HepG2 (cell line): ENCODE data around the gene TACC3. TPM values are rescaled to one million over a fixed set of nuclear protein-coding genes. Genes with fewer than 3 reads are reported as not detected.

ENCODE experiments used
- AKAP8 ChIP-seq: sonication (generic); formaldehyde crosslinking; IDR thresholded peaks from 2 replicates; pipeline ENCODE4 v1.5.1; 2020; ENCODE audit warnings: mild to moderate bottlenecking, missing genetic modification reagents
- CBFB ChIP-seq: sonication (generic); formaldehyde crosslinking; IDR thresholded peaks from 2 replicates; pipeline ENCODE4 v1.4.0; 2020; ENCODE audit warnings: missing genetic modification reagents
- CCAR2 ChIP-seq: fragments of 200-400 bp; formaldehyde crosslinking; optimal IDR thresholded peaks from 2 replicates; pipeline ENCODE3; 2018; ENCODE audit warnings: low read depth, mild to moderate bottlenecking, low read length, moderate library complexity
- GATAD1 ChIP-seq: IDR thresholded peaks from 2 replicates; pipeline ENCODE4 v1.6.1; 2016; ENCODE audit warnings: missing genetic modification reagents, missing compliant biosample characterization
- GFI1 ChIP-seq: sonication (generic); formaldehyde crosslinking; IDR thresholded peaks from 2 replicates; pipeline ENCODE4 v1.5.0; 2020; ENCODE audit warnings: missing genetic modification reagents, mild to moderate bottlenecking, borderline replicate concordance
- KLF6 ChIP-seq: IDR thresholded peaks from 2 replicates; pipeline ENCODE4 v1.8.0; 2016; ENCODE audit warnings: missing biosample characterization, missing genetic modification reagents
- MAF1 ChIP-seq: sonication (generic); formaldehyde crosslinking; IDR thresholded peaks from 2 replicates; pipeline ENCODE4 v1.5.0; 2020; ENCODE audit warnings: missing genetic modification reagents, borderline replicate concordance
- PHF21A ChIP-seq: sonication (generic); formaldehyde crosslinking; IDR thresholded peaks from 2 replicates; pipeline ENCODE4 v1.5.0; 2020; ENCODE audit warnings: mild to moderate bottlenecking, missing genetic modification reagents
- RARA ChIP-seq: IDR thresholded peaks from 2 replicates; pipeline ENCODE4 v1.6.1; 2016; ENCODE audit warnings: missing genetic modification reagents, missing compliant biosample characterization
- RFX3 ChIP-seq: IDR thresholded peaks from 2 replicates; pipeline ENCODE4 v1.6.1; 2016; ENCODE audit warnings: missing biosample characterization, missing genetic modification reagents
- SMARCE1 ChIP-seq: fragments of 450-650 bp; IDR thresholded peaks from 2 replicates; pipeline ENCODE4 v1.6.1; 2017; ENCODE audit warnings: borderline replicate concordance
- ZNF138 ChIP-seq: sonication (generic); formaldehyde crosslinking; IDR thresholded peaks from 2 replicates; pipeline ENCODE4 v1.5.0; 2020; ENCODE audit warnings: mild to moderate bottlenecking, low read depth, missing genetic modification reagents
- ZNF256 ChIP-seq: sonication (generic); formaldehyde crosslinking; conservative IDR thresholded peaks from 2 replicates; pipeline ENCODE4 v1.4.0; 2020; ENCODE audit warnings: missing genetic modification reagents
- ZNF260 ChIP-seq: sonication (generic); formaldehyde crosslinking; IDR thresholded peaks from 2 replicates; pipeline ENCODE4 v1.4.0; 2020; ENCODE audit warnings: missing genetic modification reagents, low read depth, mild to moderate bottlenecking, borderline replicate concordance
- ZNF382 ChIP-seq: sonication (generic); formaldehyde crosslinking; IDR thresholded peaks from 2 replicates; pipeline ENCODE4 v1.5.0; 2020; ENCODE audit warnings: missing genetic modification reagents, mild to moderate bottlenecking, borderline replicate concordance
- ZNF501 ChIP-seq: sonication (generic); formaldehyde crosslinking; IDR thresholded peaks from 2 replicates; pipeline ENCODE4 v1.5.1; 2020; ENCODE audit warnings: mild to moderate bottlenecking, moderate library complexity, missing genetic modification reagents
- ZNF564 ChIP-seq: sonication (generic); formaldehyde crosslinking; IDR thresholded peaks from 2 replicates; pipeline ENCODE4 v1.8.1; 2023; ENCODE audit warnings: mild to moderate bottlenecking, missing genetic modification reagents
- ZNF619 ChIP-seq: sonication (generic); formaldehyde crosslinking; IDR thresholded peaks from 2 replicates; pipeline ENCODE4 v1.4.0; 2020; ENCODE audit warnings: mild to moderate bottlenecking, missing genetic modification reagents
- ZNF883 ChIP-seq: sonication (generic); formaldehyde crosslinking; IDR thresholded peaks from 2 replicates; pipeline ENCODE4 v1.5.1; 2020; ENCODE audit warnings: mild to moderate bottlenecking, missing genetic modification reagents; ENCODE audit errors: not compliant biosample characterization
- polyA plus RNA-seq, 8 experiments: library from polyadenylated mRNA; depleted of rRNA in 3 of 8; stranded (reverse) in 7 of 8; unstranded in 1 of 8; fragments of >200 nt; fragmentation: Illumina TruSeq in 4 of 8; extraction: Trizol in 4 of 8; gene quantifications; 2 replicates each; pipeline versions ENCODE4 v1.2.1 to v1.2.3, GENCODE V29; 2011 to 2016; ENCODE audit warnings: low read depth in 4 of 8, missing spikeins in 1 of 8, mixed read lengths in 1 of 8; ENCODE audit not compliant: insufficient read depth in 1 of 8
- total RNA-seq, 5 experiments: library from RNA; depleted of rRNA; stranded (reverse); fragments of >200 nt; fragmentation: Illumina TruSeq; extraction: Trizol; gene quantifications; 2 replicates each; pipeline ENCODE4 v1.2.3, GENCODE V29; 2016; ENCODE audit warnings: low read depth in 1 of 5
- TF ChIP-seq, protein P1 (sequence below): IDR thresholded peaks from 2 replicates; pipeline ENCODE4 v1.6.1; 2016; ENCODE audit warnings: missing compliant biosample characterization, missing genetic modification reagents, borderline replicate concordance
- TF ChIP-seq, protein P2 (sequence below): sonication (generic); formaldehyde crosslinking; IDR thresholded peaks from 2 replicates; pipeline ENCODE4 v1.8.0; 2022; ENCODE audit warnings: mild to moderate bottlenecking, missing genetic modification reagents, moderate library complexity
- TF ChIP-seq, protein P3 (sequence below): sonication (generic); formaldehyde crosslinking; IDR thresholded peaks from 2 replicates; pipeline ENCODE4 v1.5.1; 2020; ENCODE audit warnings: mild to moderate bottlenecking, missing genetic modification reagents, borderline replicate concordance
- TF ChIP-seq, protein P4 (sequence below): sonication (generic); formaldehyde crosslinking; IDR thresholded peaks from 2 replicates; pipeline ENCODE4 v1.9.0; 2022; ENCODE audit warnings: low read depth, missing genetic modification reagents
- TF ChIP-seq, protein P5 (sequence below): sonication (generic); formaldehyde crosslinking; IDR thresholded peaks from 2 replicates; pipeline ENCODE4 v1.4.0; 2020; ENCODE audit warnings: mild to moderate bottlenecking, missing genetic modification reagents

The TACC3 gene
- total and polyA plus RNA-seq, 2 of the 13 experiments (the other 11 are each of a cell fraction or from before 2014, with no cell fraction given), result 20.3 to 21.2 TPM

DNA sequence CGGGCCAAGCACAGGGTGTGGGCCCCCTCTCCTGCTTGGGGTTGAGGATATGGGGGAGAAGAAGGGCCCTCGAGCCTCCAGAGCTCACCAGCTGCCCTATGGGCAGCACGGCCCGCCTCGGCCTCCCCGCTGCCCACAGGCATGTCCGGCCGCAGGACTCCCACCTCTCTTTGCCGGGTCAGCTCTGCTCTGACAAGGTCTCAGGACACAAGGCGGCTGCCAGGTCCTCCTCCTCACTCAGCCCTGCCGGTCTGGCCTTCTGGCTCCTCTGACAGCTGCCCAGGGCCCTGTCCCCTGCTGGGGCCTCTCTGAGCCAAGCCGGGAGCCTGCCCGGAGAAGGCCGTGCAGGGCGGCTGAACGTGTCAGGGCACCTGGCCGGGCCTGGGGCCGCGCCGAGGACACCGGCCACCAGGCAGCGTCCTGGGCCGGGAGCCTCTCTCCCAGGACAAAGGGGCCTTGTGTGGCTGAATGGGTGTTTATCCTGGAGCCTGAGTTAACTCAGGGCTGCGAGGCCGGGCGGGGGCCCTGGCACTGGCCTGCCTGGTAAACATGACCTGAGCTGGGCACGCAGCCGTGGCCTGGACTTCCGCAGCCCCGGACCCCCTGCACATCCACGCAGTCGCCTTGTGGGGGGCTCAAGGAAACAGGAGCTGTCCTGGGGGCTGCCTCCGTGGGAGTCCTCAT, 25.7 kb downstream of the TACC3 start (continued):
- TF ChIP-seq AKAP8 (CRISPR knock-in tag), result peak; percentile 91
- TF ChIP-seq, protein P1, sequence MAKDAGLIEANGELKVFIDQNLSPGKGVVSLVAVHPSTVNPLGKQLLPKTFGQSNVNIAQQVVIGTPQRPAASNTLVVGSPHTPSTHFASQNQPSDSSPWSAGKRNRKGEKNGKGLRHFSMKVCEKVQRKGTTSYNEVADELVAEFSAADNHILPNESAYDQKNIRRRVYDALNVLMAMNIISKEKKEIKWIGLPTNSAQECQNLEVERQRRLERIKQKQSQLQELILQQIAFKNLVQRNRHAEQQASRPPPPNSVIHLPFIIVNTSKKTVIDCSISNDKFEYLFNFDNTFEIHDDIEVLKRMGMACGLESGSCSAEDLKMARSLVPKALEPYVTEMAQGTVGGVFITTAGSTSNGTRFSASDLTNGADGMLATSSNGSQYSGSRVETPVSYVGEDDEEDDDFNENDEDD (CRISPR knock-in tag), result no peak
- TF ChIP-seq GATAD1, result peak; percentile 39
- TF ChIP-seq, protein P2, sequence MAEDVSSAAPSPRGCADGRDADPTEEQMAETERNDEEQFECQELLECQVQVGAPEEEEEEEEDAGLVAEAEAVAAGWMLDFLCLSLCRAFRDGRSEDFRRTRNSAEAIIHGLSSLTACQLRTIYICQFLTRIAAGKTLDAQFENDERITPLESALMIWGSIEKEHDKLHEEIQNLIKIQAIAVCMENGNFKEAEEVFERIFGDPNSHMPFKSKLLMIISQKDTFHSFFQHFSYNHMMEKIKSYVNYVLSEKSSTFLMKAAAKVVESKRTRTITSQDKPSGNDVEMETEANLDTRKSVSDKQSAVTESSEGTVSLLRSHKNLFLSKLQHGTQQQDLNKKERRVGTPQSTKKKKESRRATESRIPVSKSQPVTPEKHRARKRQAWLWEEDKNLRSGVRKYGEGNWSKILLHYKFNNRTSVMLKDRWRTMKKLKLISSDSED, result no peak
- TF ChIP-seq KLF6, result 0 out of 2 replicates have a peak, but pooled peaks have one; percentile 44
- TF ChIP-seq CBFB, result no peak
- TF ChIP-seq, protein P3, sequence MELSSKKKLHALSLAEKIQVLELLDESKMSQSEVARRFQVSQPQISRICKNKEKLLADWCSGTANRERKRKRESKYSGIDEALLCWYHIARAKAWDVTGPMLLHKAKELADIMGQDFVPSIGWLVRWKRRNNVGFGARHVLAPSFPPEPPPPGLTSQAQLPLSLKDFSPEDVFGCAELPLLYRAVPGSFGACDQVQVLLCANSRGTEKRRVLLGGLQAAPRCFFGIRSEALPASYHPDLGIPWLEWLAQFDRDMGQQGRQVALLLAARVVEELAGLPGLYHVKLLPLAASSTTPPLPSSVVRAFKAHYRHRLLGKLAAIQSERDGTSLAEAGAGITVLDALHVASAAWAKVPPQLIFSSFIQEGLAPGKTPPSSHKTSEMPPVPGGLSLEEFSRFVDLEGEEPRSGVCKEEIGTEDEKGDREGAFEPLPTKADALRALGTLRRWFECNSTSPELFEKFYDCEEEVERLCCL, result no peak
- TF ChIP-seq RARA (CRISPR knock-in tag), result peak; percentile 70
- TF ChIP-seq, protein P4, sequence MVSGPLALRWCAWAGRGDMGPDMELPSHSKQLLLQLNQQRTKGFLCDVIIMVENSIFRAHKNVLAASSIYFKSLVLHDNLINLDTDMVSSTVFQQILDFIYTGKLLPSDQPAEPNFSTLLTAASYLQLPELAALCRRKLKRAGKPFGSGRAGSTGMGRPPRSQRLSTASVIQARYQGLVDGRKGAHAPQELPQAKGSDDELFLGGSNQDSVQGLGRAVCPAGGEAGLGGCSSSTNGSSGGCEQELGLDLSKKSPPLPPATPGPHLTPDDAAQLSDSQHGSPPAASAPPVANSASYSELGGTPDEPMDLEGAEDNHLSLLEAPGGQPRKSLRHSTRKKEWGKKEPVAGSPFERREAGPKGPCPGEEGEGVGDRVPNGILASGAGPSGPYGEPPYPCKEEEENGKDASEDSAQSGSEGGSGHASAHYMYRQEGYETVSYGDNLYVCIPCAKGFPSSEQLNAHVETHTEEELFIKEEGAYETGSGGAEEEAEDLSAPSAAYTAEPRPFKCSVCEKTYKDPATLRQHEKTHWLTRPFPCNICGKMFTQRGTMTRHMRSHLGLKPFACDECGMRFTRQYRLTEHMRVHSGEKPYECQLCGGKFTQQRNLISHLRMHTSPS, result peak; percentile 99
- TF ChIP-seq ZNF883 (CRISPR knock-in tag), result no peak
- TF ChIP-seq ZNF382 (CRISPR knock-in tag), result no peak
- TF ChIP-seq ZNF260 (CRISPR knock-in tag), result no peak
- TF ChIP-seq ZNF256 (CRISPR knock-in tag), result peak; percentile 83; the same call in 1 of the 2 replicates
- TF ChIP-seq MAF1 (CRISPR knock-in tag), result peak; percentile 83; the same call in 1 of the 2 replicates
- TF ChIP-seq ZNF501 (CRISPR knock-in tag), result peak; percentile 17
- peak; percentile 93 for TF ChIP-seq ZNF564 (CRISPR knock-in tag)
- no peak for TF ChIP-seq SMARCE1
- TF ChIP-seq ZNF138 (CRISPR knock-in tag), result 0 out of 2 replicates have a peak, but pooled peaks have one; percentile 73
- TF ChIP-seq RFX3 (CRISPR knock-in tag), result no peak
- TF ChIP-seq PHF21A (CRISPR knock-in tag), result peak; percentile 84
- TF ChIP-seq CCAR2, result no peak
- TF ChIP-seq, protein P5, sequence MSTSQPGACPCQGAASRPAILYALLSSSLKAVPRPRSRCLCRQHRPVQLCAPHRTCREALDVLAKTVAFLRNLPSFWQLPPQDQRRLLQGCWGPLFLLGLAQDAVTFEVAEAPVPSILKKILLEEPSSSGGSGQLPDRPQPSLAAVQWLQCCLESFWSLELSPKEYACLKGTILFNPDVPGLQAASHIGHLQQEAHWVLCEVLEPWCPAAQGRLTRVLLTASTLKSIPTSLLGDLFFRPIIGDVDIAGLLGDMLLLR, result no peak; the same call in 1 of the 2 replicates
- peak; percentile 70; the same call in 1 of the 2 replicates for TF ChIP-seq GFI1 (CRISPR knock-in tag)
- TF ChIP-seq ZNF619, result peak; percentile 38; the same call in 1 of the 2 replicates
